ENCODE measurements around the gene FBXO24.

GRCh38 chr7:100567031-100567730 is 18.9 kb upstream of the FBXO24 start:
- TF ChIP-seq CTCF (IDR thresholded peaks at IDR 0.05): no peak
- no peak for TF ChIP-seq POLR2A (IDR thresholded peaks at IDR 0.05)

Data from body of pancreas (tissue), 4 donors.